ENCODE data around the gene ARHGEF17. TPM values are rescaled to one million over a fixed set of nuclear protein-coding genes. Genes with fewer than 3 reads are reported as not detected.

Gene ARHGEF17
- total and polyA plus RNA-seq, 10 donors: 5.1 to 48.5 (median 29.0) TPM

- DNase-seq: peak; percentile 70
- Histone ChIP-seq H3K27ac (peak overlapping the region in 4 of 8 donors; percentile 9 to 70 (median 46)), H3K36me3 (peaks cover 0 to 25% (median 0%) of the 10 kb centered on the region in 6 donors), H3K9me3 (no peaks in the 10 kb centered on the region), H3K4me3 (no peak overlapping the region), H3K4me1 (peaks cover 3 to 91% (median 51%) of the 10 kb centered on the region in 6 donors), H3K27me3 (replicated peaks in 1 of 7) (no peaks in the 10 kb centered on the region)
- TF ChIP-seq POLR2A (IDR thresholded peaks at IDR 0.05) (no peak), POLR2AphosphoS5 (IDR thresholded peaks at IDR 0.05) (peak in 2 of 3 donors; percentile 41 to 50)
- TF ChIP-seq, protein P1, sequence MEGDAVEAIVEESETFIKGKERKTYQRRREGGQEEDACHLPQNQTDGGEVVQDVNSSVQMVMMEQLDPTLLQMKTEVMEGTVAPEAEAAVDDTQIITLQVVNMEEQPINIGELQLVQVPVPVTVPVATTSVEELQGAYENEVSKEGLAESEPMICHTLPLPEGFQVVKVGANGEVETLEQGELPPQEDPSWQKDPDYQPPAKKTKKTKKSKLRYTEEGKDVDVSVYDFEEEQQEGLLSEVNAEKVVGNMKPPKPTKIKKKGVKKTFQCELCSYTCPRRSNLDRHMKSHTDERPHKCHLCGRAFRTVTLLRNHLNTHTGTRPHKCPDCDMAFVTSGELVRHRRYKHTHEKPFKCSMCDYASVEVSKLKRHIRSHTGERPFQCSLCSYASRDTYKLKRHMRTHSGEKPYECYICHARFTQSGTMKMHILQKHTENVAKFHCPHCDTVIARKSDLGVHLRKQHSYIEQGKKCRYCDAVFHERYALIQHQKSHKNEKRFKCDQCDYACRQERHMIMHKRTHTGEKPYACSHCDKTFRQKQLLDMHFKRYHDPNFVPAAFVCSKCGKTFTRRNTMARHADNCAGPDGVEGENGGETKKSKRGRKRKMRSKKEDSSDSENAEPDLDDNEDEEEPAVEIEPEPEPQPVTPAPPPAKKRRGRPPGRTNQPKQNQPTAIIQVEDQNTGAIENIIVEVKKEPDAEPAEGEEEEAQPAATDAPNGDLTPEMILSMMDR (IDR thresholded peaks at IDR 0.05 in 8 of 11, conservative IDR thresholded peaks at IDR 0.05 in 3 of 11): no peak
- intact Hi-C loops (cut with DNase I; ENCODE audit: low total_unique reads): no loop called here
- WGBS, 5 donors: 75 to 100% (median 86%) methylated on average over 1 to 3 of the region's 3 CpGs
Measured at GRCh38 chr11:73281201-73281741, 26.8 kb upstream of the ARHGEF17 start.

GRCh38 chr11:73281796-73282660, 26.0 kb upstream of the ARHGEF17 start:
- WGBS, 5 donors: 68 to 80% (median 74%) methylated on average over 2 to 3 of the region's 3 CpGs
- Histone ChIP-seq H3K27ac (peak overlapping the region in 3 of 8 donors; percentile 24 to 70 (median 68)), H3K9me3 (no peaks in the 10 kb centered on the region), H3K36me3 (peaks cover 0 to 25% (median 0%) of the 10 kb centered on the region in 6 donors), H3K4me1 (peaks cover 3 to 91% (median 58%) of the 10 kb centered on the region in 6 donors), H3K4me3 (no peak overlapping the region), H3K27me3 (replicated peaks in 1 of 7) (no peaks in the 10 kb centered on the region)
- intact Hi-C loops (cut with DNase I; ENCODE audit: low total_unique reads): no loop called here
- DNase-seq: peak; percentile 57
- no peak for TF ChIP-seq POLR2A (IDR thresholded peaks at IDR 0.05)
- TF ChIP-seq, protein P1 (IDR thresholded peaks at IDR 0.05 in 8 of 11, conservative IDR thresholded peaks at IDR 0.05 in 3 of 11): no peak
- TF ChIP-seq POLR2AphosphoS5 (IDR thresholded peaks at IDR 0.05): no peak

DNA sequence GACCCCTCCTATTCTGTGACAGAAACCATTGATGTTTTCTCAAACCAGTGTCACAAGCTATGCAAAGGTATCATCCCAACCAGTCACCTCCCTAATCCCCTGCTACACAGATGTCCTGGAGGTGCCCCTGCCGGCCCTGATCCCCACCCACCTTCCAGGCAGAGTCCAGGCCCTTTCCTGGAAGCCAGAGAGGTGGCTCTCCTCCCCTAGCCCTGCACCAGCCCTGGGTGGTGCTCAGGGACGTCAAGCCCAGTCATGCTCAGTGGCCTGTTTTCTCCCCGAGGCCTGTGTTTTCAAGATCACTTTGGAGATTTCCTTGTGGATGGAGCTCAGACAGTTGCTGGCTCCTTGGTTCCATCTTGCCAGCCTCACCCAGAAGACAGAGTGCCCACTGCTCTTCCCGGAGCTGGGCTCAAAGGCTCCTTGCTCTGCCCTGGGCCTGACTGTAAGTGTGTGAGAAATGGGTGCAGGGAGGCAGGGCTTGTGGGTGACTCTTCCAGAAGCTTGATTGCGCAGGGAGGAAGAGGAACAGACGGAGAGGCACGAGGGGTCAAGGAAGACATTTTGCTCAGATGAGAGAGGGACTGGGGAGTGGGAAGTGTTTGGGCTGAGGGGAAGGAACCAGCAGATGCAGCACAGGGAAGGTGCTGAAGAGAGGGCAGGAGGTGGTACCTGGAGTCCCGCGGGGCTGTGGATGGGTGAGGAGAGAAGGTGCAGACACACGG, 24.6 kb upstream of the ARHGEF17 start:
- Histone ChIP-seq H3K36me3 (peaks cover 0 to 20% (median 0%) of the 10 kb centered on the region in 6 donors), H3K27ac (peak overlapping the region in 5 of 8 donors; percentile 15 to 68 (median 50)), H3K4me3 (no peak overlapping the region), H3K27me3 (replicated peaks in 1 of 7) (no peaks in the 10 kb centered on the region), H3K4me1 (peaks cover 16 to 96% (median 66%) of the 10 kb centered on the region in 6 donors), H3K9me3 (no peaks in the 10 kb centered on the region)
- DNase-seq: peak; percentile 58
- TF ChIP-seq POLR2A (IDR thresholded peaks at IDR 0.05) (no peak), POLR2AphosphoS5 (IDR thresholded peaks at IDR 0.05) (peak in 1 of 3 donors; percentile 29)
- TF ChIP-seq, protein P1 (IDR thresholded peaks at IDR 0.05 in 8 of 11, conservative IDR thresholded peaks at IDR 0.05 in 3 of 11): no peak
- 69 to 82% (median 72%) methylated on average over 10 of the region's 10 CpGs for WGBS, 5 donors
- intact Hi-C loops (cut with DNase I; ENCODE audit: low total_unique reads): no loop called here

Data from spleen (tissue), 11 donors.